HepG2 (cell line): ENCODE measurements around the gene CYB5R2. TPM values are rescaled to one million over a fixed set of nuclear protein-coding genes. Genes with fewer than 3 reads are reported as not detected.

Experiments used
- ATAC-seq: fragments of 200-7000 bp; cut with Tn5 transposase; 3 replicates; pipeline ENCODE4 v1.9.1; 2020; ENCODE audit warnings: mild to moderate bottlenecking, moderate library complexity
- BruUV-seq: library from RNA; stranded (reverse); fragments of 400-500 nt; replicated peaks from 2 replicates; lab custom pipeline; 2021; lab: Mats Ljungman, UMichigan
- CTCF ChIA-PET: fragments of 300-600 bp; formaldehyde crosslinking; extraction: SDS; loops from one replicate; lab custom pipeline; 2021; ENCODE audit warnings: low total read pairs, inconsistent platforms, low intra/inter-chr PET ratio; lab: Yijun Ruan, JAX
- POLR2A ChIA-PET: fragments of 350-600 bp; sonication (Branson Sonifier 250); formaldehyde crosslinking; loops from one replicate; lab custom pipeline; 2020; ENCODE audit warnings: antibody characterized with exemption, inconsistent platforms; lab: Yijun Ruan, JAX
- DNase-seq: peaks from one replicate; pipeline ENCODE4 v3.0.0-alpha.2; 2015; ENCODE audit warnings: low spot score
- FAIRE-seq: peaks from 3 replicates; lab custom pipeline; 2011; peaks lifted over from hg19 to GRCh38; lab: Jason Lieb, UNC
- H2AFZ ChIP-seq: one replicate; pipeline ENCODE4 v1.6.1; 2011; ENCODE audit warnings: low read length, inconsistent platforms
- H3K27ac ChIP-seq: fragments of 300-600 bp; 3 replicates; pipeline ENCODE4 v1.8.0; 2011; ENCODE audit warnings: mixed run types, mild to moderate bottlenecking, mixed read lengths, low read length, inconsistent platforms; ENCODE audit not compliant: insufficient read depth; ENCODE audit errors: extremely low read length
- H3K27me3 ChIP-seq, 2 experiments: fragments of 200-600 bp in 1 of 2; 2 replicates in 1 of 2; 3 replicates in 1 of 2; pipeline versions ENCODE4 v1.6.0 to v1.8.0; 2011; ENCODE audit warnings: low read length in 2 of 2, mild to moderate bottlenecking in 2 of 2, moderate library complexity in 2 of 2, inconsistent platforms in 1 of 2; ENCODE audit not compliant: insufficient read depth in 2 of 2, control insufficient read depth in 1 of 2
- H3K36me3 ChIP-seq, 2 experiments: fragments of 200-600 bp in 1 of 2; replicated peaks in 1 of 2; 2 replicates in 1 of 2; 3 replicates in 1 of 2; pipeline versions ENCODE4 v1.5.1 to v1.8.0; 2011; ENCODE audit warnings: low read length in 2 of 2, inconsistent platforms in 1 of 2; ENCODE audit not compliant: insufficient read depth in 2 of 2, control insufficient read depth in 1 of 2
- H3K4me1 ChIP-seq: 2 replicates; pipeline ENCODE4 v1.5.1; 2012; ENCODE audit warnings: low read length, inconsistent platforms; ENCODE audit not compliant: insufficient read depth
- H3K4me2 ChIP-seq: 2 replicates; pipeline ENCODE4 v1.6.0; 2011; ENCODE audit warnings: low read depth, low read length, inconsistent platforms
- H3K4me3 ChIP-seq, 3 experiments: fragments of 200-600 bp in 1 of 3; sonication (generic), shearing (Covaris generic) in 1 of 3; replicated peaks in 1 of 3; 2 replicates each; pipeline ENCODE4 v1.5.1; 2011 to 2016; ENCODE audit warnings: low read length in 3 of 3, inconsistent platforms in 2 of 3, low read depth in 2 of 3, mild to moderate bottlenecking in 2 of 3, control low read depth in 1 of 3, mixed read lengths in 1 of 3; ENCODE audit not compliant: insufficient read depth in 1 of 3
- H3K79me2 ChIP-seq: one replicate; pipeline ENCODE4 v1.6.1; 2011; ENCODE audit warnings: low read length, inconsistent platforms; ENCODE audit not compliant: insufficient read depth
- H3K9ac ChIP-seq: 2 replicates; pipeline ENCODE4 v1.6.0; 2011; ENCODE audit warnings: mild to moderate bottlenecking, low read depth, low read length, inconsistent platforms; ENCODE audit not compliant: insufficient read depth
- H3K9me3 ChIP-seq: 2 replicates; pipeline ENCODE4 v1.5.1; 2012; ENCODE audit warnings: mild to moderate bottlenecking, low read length
- H4K20me1 ChIP-seq: 2 replicates; pipeline ENCODE4 v1.6.0; 2011; ENCODE audit warnings: inconsistent platforms, mild to moderate bottlenecking, low read length, moderate library complexity; ENCODE audit not compliant: insufficient read depth
- CENPT ChIP-seq: sonication (generic); formaldehyde crosslinking; IDR thresholded peaks from 2 replicates; pipeline ENCODE4 v1.8.0; 2022; ENCODE audit warnings: low read depth, mild to moderate bottlenecking, moderate library complexity, missing genetic modification reagents
- CSRNP1 ChIP-seq: sonication (generic); formaldehyde crosslinking; IDR thresholded peaks from 2 replicates; pipeline ENCODE4 v1.8.1; 2023; ENCODE audit warnings: mild to moderate bottlenecking, missing genetic modification reagents
- PRPF4 ChIP-seq: fragments of 200-400 bp; formaldehyde crosslinking; IDR thresholded peaks from 2 replicates; pipeline ENCODE4 v1.6.1; 2016; ENCODE audit warnings: low read length, low read depth; ENCODE audit not compliant: poor library complexity, severe bottlenecking
- RBAK ChIP-seq: sonication (generic); formaldehyde crosslinking; IDR thresholded peaks from 2 replicates; pipeline ENCODE4 v1.5.1; 2020; ENCODE audit warnings: mild to moderate bottlenecking, missing genetic modification reagents
- RELA ChIP-seq: sonication (generic); formaldehyde crosslinking; IDR thresholded peaks from 2 replicates; pipeline ENCODE4 v1.4.0; 2020; ENCODE audit warnings: missing genetic modification reagents
- SP140L ChIP-seq: sonication (generic); formaldehyde crosslinking; IDR thresholded peaks from 2 replicates; pipeline ENCODE4 v1.4.0; 2020; ENCODE audit warnings: missing genetic modification reagents, borderline replicate concordance
- WGBS: methylation state at CpG from one replicate; pipeline ENCODE4 v1.1.6; 2017; ENCODE audit warnings: low lambda C conversion rate; 5-methylcytosine and 5-hydroxymethylcytosine counted together
- in situ Hi-C: cut with HindIII; loops from 2 replicates; pipeline ENCODE4 v1.10.0; 2017; ENCODE audit warnings: low pct_unique_long_range_greater_than_20kb; ENCODE audit not compliant: extremely low pct_ligation_motif_present
- intact Hi-C: fragments of 100-400 bp; cut with micrococcal nuclease; formaldehyde crosslinking; loops from one replicate; pipeline ENCODE4 v1.10.0; 2022; ENCODE audit not compliant: unreplicated experiment
- polyA plus RNA-seq, 8 experiments: library from polyadenylated mRNA; depleted of rRNA in 3 of 8; stranded (reverse) in 7 of 8; unstranded in 1 of 8; fragments of >200 nt; fragmentation: Illumina TruSeq in 4 of 8; extraction: Trizol in 4 of 8; gene quantifications; 2 replicates each; pipeline versions ENCODE4 v1.2.1 to v1.2.3, GENCODE V29; 2011 to 2016; ENCODE audit warnings: low read depth in 4 of 8, missing spikeins in 1 of 8, mixed read lengths in 1 of 8; ENCODE audit not compliant: insufficient read depth in 1 of 8
- total RNA-seq, 5 experiments: library from RNA; depleted of rRNA; stranded (reverse); fragments of >200 nt; fragmentation: Illumina TruSeq; extraction: Trizol; gene quantifications; 2 replicates each; pipeline ENCODE4 v1.2.3, GENCODE V29; 2016; ENCODE audit warnings: low read depth in 1 of 5
- TF ChIP-seq, protein P1 (sequence below): sonication (generic); formaldehyde crosslinking; IDR thresholded peaks from 2 replicates; pipeline ENCODE4 v1.4.0; 2020; ENCODE audit warnings: missing genetic modification reagents, borderline replicate concordance

The CYB5R2 gene
- total and polyA plus RNA-seq, 2 of the 13 experiments (the other 11 are each of a cell fraction or from before 2014, with no cell fraction given) = 0.40 to 0.51 TPM

- TF ChIP-seq, protein P1, sequence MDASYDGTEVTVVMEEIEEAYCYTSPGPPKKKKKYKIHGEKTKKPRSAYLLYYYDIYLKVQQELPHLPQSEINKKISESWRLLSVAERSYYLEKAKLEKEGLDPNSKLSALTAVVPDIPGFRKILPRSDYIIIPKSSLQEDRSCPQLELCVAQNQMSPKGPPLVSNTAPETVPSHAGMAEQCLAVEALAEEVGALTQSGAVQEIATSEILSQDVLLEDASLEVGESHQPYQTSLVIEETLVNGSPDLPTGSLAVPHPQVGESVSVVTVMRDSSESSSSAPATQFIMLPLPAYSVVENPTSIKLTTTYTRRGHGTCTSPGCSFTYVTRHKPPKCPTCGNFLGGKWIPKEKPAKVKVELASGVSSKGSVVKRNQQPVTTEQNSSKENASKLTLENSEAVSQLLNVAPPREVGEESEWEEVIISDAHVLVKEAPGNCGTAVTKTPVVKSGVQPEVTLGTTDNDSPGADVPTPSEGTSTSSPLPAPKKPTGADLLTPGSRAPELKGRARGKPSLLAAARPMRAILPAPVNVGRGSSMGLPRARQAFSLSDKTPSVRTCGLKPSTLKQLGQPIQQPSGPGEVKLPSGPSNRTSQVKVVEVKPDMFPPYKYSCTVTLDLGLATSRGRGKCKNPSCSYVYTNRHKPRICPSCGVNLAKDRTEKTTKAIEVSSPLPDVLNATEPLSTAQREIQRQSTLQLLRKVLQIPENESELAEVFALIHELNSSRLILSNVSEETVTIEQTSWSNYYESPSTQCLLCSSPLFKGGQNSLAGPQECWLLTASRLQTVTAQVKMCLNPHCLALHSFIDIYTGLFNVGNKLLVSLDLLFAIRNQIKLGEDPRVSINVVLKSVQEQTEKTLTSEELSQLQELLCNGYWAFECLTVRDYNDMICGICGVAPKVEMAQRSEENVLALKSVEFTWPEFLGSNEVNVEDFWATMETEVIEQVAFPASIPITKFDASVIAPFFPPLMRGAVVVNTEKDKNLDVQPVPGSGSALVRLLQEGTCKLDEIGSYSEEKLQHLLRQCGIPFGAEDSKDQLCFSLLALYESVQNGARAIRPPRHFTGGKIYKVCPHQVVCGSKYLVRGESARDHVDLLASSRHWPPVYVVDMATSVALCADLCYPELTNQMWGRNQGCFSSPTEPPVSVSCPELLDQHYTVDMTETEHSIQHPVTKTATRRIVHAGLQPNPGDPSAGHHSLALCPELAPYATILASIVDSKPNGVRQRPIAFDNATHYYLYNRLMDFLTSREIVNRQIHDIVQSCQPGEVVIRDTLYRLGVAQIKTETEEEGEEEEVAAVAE = no peak
Measured at GRCh38 chr11:7632211-7632610, 41.1 kb downstream of the CYB5R2 start (continued).

DNA sequence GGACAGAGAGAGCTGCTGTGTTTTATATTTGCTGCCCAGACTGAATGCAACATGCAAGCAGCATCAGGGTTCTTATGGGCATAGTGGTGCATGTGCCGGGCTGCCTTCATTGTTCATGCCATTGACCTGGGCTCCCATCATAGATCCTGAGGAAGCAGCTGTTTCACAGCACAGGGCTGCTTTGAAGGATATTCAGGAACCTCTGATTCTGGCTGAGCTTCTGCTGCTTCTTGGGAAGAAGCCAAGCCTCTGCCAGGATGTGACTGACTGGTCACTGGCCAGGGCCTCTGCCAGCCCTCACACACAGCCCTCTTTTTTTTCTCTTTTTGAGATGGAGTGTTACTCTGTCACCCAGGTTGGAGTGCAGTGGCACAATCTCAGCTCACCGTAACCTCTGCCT, 43.3 kb downstream of the CYB5R2 start:
- no peaks in the 10 kb centered on the region for H4K20me1 ChIP-seq
- peaks cover 40 to 88% of the 10 kb centered on the region in 2 experiments for H3K36me3 ChIP-seq
- ChIA-PET CTCF (no interaction called here), POLR2A (interaction anchor here (1.0 to 1.4 kb wide), 2 partner anchors 17 to 56 kb away, joined by 3 read pairs; no protein-coding TSS in a partner anchor)
- in situ Hi-C loops = no loop called here
- H3K4me1 ChIP-seq = peaks cover 12% of the 10 kb centered on the region
- intact Hi-C loops = no loop called here
- H3K9ac ChIP-seq = no peak overlapping the region
- H3K9me3 ChIP-seq = no peaks in the 10 kb centered on the region
- no peaks in the 10 kb centered on the region for H3K79me2 ChIP-seq
- TF ChIP-seq CSRNP1 = no peak
- TF ChIP-seq PRPF4 = no peak
- no peak for TF ChIP-seq RBAK (CRISPR knock-in tag)
- no peak for TF ChIP-seq SP140L (CRISPR knock-in tag)
- TF ChIP-seq RELA (CRISPR knock-in tag) = no peak
- no peak for TF ChIP-seq CENPT (CRISPR knock-in tag)
- no TSS peak for BruUV-seq
- ATAC-seq = no peak
- WGBS = 100% methylated on average over 1 of the region's 2 CpGs
- no peak overlapping the region for H3K27ac ChIP-seq
- no peak for FAIRE-seq
- H3K27me3 ChIP-seq = no peaks in the 10 kb centered on the region
- H3K4me2 ChIP-seq = no peak overlapping the region
- DNase-seq = no peak
- H3K4me3 ChIP-seq = no peak overlapping the region
- H2AFZ ChIP-seq = no peak overlapping the region
